ENCODE data around the gene SFSWAP. TPM values are rescaled to one million over a fixed set of nuclear protein-coding genes. Genes with fewer than 3 reads are reported as not detected.

Gene SFSWAP
- total RNA-seq, 1 experiment from 2014 or later = 76.3 TPM

DNA sequence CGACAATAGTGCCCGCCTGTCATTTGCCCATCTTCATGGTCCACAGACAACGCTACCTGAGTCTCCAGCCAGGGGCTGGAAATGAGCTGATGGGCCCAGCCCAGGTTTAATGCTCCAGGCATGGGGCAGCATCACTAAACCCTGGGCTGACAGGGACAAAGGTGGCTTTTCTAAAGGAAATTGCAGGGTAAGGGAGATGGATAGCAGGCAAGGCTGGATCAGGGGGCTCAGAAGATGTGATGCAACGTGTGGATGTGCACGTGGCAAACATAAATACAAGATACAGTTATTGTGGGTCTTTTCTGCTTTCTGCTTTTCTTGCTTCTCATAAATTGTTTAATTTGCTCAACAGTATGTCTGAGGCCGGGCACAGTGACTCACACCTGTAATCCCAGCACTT, 113.6 kb downstream of the SFSWAP start:
- Mint-ChIP-seq H3K4me3 (no peak overlapping the region), H3K27me3 (ENCODE audit: low read depth) (peaks cover 9% of the 10 kb centered on the region), H3K4me1 (peaks cover 5% of the 10 kb centered on the region; the same call in 1 of the 2 replicates), H3K27ac (no peak overlapping the region), H3K9me3 (no peaks in the 10 kb centered on the region), H3K36me3 (no peaks in the 10 kb centered on the region)
- CTCF ChIA-PET = interaction anchor here (0.8 to 2.8 kb wide), 2 partner anchors 10 to 29 kb away, joined by 3 to 7 read pairs; no protein-coding TSS in a partner anchor
- POLR2A ChIA-PET = no interaction called here
- no peak for DNase-seq (ENCODE audit: low spot score)
- no peak for ATAC-seq
- TF ChIP-seq SOX15 (CRISPR knock-in tag; IDR thresholded peaks at IDR 0.05) = no peak
- TF ChIP-seq, protein P1, sequence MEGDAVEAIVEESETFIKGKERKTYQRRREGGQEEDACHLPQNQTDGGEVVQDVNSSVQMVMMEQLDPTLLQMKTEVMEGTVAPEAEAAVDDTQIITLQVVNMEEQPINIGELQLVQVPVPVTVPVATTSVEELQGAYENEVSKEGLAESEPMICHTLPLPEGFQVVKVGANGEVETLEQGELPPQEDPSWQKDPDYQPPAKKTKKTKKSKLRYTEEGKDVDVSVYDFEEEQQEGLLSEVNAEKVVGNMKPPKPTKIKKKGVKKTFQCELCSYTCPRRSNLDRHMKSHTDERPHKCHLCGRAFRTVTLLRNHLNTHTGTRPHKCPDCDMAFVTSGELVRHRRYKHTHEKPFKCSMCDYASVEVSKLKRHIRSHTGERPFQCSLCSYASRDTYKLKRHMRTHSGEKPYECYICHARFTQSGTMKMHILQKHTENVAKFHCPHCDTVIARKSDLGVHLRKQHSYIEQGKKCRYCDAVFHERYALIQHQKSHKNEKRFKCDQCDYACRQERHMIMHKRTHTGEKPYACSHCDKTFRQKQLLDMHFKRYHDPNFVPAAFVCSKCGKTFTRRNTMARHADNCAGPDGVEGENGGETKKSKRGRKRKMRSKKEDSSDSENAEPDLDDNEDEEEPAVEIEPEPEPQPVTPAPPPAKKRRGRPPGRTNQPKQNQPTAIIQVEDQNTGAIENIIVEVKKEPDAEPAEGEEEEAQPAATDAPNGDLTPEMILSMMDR (IDR thresholded peaks at IDR 0.05) = no peak
- no peak for TF ChIP-seq TEAD1 (CRISPR knock-in tag; IDR thresholded peaks at IDR 0.05)
- no peak for TF ChIP-seq MYBL2 (CRISPR knock-in tag; IDR thresholded peaks at IDR 0.05)
- TF ChIP-seq, protein P2, sequence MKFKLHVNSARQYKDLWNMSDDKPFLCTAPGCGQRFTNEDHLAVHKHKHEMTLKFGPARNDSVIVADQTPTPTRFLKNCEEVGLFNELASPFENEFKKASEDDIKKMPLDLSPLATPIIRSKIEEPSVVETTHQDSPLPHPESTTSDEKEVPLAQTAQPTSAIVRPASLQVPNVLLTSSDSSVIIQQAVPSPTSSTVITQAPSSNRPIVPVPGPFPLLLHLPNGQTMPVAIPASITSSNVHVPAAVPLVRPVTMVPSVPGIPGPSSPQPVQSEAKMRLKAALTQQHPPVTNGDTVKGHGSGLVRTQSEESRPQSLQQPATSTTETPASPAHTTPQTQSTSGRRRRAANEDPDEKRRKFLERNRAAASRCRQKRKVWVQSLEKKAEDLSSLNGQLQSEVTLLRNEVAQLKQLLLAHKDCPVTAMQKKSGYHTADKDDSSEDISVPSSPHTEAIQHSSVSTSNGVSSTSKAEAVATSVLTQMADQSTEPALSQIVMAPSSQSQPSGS (CRISPR knock-in tag; IDR thresholded peaks at IDR 0.05; ENCODE audit: borderline replicate concordance, low read depth) = no peak
- TF ChIP-seq, protein P3, sequence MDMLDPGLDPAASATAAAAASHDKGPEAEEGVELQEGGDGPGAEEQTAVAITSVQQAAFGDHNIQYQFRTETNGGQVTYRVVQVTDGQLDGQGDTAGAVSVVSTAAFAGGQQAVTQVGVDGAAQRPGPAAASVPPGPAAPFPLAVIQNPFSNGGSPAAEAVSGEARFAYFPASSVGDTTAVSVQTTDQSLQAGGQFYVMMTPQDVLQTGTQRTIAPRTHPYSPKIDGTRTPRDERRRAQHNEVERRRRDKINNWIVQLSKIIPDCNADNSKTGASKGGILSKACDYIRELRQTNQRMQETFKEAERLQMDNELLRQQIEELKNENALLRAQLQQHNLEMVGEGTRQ (CRISPR knock-in tag; IDR thresholded peaks at IDR 0.05) = no peak
- TF ChIP-seq, protein P4, sequence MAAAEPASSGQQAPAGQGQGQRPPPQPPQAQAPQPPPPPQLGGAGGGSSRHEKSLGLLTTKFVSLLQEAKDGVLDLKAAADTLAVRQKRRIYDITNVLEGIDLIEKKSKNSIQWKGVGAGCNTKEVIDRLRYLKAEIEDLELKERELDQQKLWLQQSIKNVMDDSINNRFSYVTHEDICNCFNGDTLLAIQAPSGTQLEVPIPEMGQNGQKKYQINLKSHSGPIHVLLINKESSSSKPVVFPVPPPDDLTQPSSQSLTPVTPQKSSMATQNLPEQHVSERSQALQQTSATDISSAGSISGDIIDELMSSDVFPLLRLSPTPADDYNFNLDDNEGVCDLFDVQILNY (CRISPR knock-in tag; IDR thresholded peaks at IDR 0.05) = no peak
- TF ChIP-seq EMX1 (CRISPR knock-in tag; IDR thresholded peaks at IDR 0.05) = no peak

DNA sequence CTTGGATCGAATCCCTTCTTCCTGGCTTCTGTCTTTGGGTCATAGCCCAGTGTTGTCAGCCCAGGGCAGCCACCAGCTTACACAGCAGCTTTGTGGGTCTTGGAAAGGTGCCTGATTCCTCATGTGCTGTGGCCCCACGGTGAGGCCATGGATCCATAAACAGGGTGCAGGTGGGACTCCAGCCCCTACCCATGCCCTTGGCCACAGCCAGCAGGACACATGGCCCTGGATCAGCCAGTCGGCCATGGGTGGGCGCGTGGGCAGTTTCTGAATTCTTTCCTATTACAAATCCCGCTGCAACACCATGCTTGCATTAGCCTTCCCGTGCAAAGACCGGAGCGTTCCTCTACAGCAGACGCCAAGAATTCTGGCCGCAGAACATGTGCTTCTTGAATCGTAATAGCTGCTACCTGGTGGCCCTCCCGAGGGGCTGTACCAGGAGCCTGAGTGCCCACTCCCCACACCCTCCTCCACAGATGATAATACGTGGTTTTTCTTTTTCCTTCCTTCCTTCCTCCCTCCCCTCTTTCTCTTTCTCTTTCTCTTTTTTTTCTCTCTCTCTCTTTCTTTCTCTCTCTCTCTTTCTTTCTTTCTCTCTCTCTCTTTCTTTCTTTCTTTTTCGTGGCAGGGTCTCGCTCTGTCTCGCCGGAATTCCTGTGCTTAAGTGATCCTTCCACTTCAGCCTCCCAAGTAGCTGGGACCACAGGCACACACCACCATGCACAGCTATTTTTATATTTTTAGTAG, 114.4 kb downstream of the SFSWAP start:
- no peak for DNase-seq (ENCODE audit: low spot score)
- Mint-ChIP-seq H3K27ac (no peak overlapping the region), H3K36me3 (no peaks in the 10 kb centered on the region), H3K27me3 (ENCODE audit: low read depth) (peaks cover 14% of the 10 kb centered on the region), H3K4me3 (no peak overlapping the region), H3K4me1 (peaks cover 6% of the 10 kb centered on the region; the same call in 1 of the 2 replicates), H3K9me3 (no peaks in the 10 kb centered on the region)
- TF ChIP-seq, protein P5, sequence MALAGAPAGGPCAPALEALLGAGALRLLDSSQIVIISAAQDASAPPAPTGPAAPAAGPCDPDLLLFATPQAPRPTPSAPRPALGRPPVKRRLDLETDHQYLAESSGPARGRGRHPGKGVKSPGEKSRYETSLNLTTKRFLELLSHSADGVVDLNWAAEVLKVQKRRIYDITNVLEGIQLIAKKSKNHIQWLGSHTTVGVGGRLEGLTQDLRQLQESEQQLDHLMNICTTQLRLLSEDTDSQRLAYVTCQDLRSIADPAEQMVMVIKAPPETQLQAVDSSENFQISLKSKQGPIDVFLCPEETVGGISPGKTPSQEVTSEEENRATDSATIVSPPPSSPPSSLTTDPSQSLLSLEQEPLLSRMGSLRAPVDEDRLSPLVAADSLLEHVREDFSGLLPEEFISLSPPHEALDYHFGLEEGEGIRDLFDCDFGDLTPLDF (CRISPR knock-in tag; IDR thresholded peaks at IDR 0.05) = no peak
- TF ChIP-seq, protein P6, sequence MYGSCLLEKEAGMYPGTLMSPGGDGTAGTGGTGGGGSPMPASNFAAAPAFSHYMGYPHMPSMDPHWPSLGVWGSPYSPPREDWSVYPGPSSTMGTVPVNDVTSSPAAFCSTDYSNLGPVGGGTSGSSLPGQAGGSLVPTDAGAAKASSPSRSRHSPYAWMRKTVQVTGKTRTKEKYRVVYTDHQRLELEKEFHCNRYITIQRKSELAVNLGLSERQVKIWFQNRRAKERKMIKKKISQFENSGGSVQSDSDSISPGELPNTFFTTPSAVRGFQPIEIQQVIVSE (CRISPR knock-in tag; IDR thresholded peaks at IDR 0.05; ENCODE audit: borderline replicate concordance) = no peak
- no peak for TF ChIP-seq FOXJ3 (CRISPR knock-in tag; IDR thresholded peaks at IDR 0.05; ENCODE audit: borderline replicate concordance)
- TF ChIP-seq, protein P7, sequence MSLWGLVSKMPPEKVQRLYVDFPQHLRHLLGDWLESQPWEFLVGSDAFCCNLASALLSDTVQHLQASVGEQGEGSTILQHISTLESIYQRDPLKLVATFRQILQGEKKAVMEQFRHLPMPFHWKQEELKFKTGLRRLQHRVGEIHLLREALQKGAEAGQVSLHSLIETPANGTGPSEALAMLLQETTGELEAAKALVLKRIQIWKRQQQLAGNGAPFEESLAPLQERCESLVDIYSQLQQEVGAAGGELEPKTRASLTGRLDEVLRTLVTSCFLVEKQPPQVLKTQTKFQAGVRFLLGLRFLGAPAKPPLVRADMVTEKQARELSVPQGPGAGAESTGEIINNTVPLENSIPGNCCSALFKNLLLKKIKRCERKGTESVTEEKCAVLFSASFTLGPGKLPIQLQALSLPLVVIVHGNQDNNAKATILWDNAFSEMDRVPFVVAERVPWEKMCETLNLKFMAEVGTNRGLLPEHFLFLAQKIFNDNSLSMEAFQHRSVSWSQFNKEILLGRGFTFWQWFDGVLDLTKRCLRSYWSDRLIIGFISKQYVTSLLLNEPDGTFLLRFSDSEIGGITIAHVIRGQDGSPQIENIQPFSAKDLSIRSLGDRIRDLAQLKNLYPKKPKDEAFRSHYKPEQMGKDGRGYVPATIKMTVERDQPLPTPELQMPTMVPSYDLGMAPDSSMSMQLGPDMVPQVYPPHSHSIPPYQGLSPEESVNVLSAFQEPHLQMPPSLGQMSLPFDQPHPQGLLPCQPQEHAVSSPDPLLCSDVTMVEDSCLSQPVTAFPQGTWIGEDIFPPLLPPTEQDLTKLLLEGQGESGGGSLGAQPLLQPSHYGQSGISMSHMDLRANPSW (CRISPR knock-in tag; conservative IDR thresholded peaks at IDR 0.05; ENCODE audit: low read depth) = no peak
- TF ChIP-seq, protein P8, sequence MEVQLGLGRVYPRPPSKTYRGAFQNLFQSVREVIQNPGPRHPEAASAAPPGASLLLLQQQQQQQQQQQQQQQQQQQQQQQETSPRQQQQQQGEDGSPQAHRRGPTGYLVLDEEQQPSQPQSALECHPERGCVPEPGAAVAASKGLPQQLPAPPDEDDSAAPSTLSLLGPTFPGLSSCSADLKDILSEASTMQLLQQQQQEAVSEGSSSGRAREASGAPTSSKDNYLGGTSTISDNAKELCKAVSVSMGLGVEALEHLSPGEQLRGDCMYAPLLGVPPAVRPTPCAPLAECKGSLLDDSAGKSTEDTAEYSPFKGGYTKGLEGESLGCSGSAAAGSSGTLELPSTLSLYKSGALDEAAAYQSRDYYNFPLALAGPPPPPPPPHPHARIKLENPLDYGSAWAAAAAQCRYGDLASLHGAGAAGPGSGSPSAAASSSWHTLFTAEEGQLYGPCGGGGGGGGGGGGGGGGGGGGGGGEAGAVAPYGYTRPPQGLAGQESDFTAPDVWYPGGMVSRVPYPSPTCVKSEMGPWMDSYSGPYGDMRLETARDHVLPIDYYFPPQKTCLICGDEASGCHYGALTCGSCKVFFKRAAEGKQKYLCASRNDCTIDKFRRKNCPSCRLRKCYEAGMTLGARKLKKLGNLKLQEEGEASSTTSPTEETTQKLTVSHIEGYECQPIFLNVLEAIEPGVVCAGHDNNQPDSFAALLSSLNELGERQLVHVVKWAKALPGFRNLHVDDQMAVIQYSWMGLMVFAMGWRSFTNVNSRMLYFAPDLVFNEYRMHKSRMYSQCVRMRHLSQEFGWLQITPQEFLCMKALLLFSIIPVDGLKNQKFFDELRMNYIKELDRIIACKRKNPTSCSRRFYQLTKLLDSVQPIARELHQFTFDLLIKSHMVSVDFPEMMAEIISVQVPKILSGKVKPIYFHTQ (CRISPR knock-in tag; IDR thresholded peaks at IDR 0.05) = no peak
- ChIA-PET CTCF (interaction anchor here (0.6 to 2.8 kb wide), 3 partner anchors 29 to 70 kb away, joined by 3 to 7 read pairs (median 5); no protein-coding TSS in a partner anchor), POLR2A (no interaction called here)
- no peak for ATAC-seq
